ENCODE measurements around the gene PPFIBP2.

The PPFIBP2 gene

DNA sequence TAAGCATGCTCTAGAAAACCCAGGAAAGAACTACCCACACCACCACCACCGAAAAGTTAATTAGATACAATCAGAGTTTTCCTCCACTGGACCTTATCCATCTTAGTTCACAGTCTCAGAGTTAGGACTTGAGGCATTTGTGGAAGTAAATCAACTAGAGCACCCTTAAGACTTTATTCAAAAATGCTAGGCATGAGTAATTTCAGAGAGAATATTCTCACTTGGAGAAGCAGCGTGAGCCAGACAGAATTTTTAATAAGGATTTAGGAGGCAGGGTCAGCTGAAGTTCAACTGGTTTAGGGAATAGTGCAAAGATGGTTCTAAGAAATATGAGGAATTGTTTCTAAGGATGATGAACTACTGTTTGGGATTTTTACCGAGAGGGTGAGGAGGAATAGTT lies 29.7 kb upstream of the PPFIBP2 start:
- POLR2A ChIA-PET = no interaction called here
- TF ChIP-seq CTCF (IDR thresholded peaks at IDR 0.05; ENCODE audit: control extremely low read depth, extremely low read depth, low read depth, missing control alignments) = no peak
- CTCF ChIA-PET = interaction anchor here (1.1 to 2.4 kb wide), 4 partner anchors 11 to 33 kb away, joined by 3 to 8 read pairs (median 4); no protein-coding TSS in a partner anchor
- DNase-seq (ENCODE audit: extremely low spot score) = no peak

GRCh38 chr11:7484645-7485044 lies 29.2 kb upstream of the PPFIBP2 start:
- no peak for DNase-seq (ENCODE audit: extremely low spot score)
- TF ChIP-seq CTCF (IDR thresholded peaks at IDR 0.05; ENCODE audit: control extremely low read depth, extremely low read depth, low read depth, missing control alignments) = no peak
- CTCF ChIA-PET = interaction anchor here (1.3 to 2.4 kb wide), 3 partner anchors 11 to 24 kb away, joined by 3 to 8 read pairs (median 6); no protein-coding TSS in a partner anchor
- POLR2A ChIA-PET = no interaction called here

GRCh38 chr11:7485186-7486097 lies 28.4 kb upstream of the PPFIBP2 start, which contains the start of gene OLFML1:
TSS of gene OLFML1 (plus strand) at chr11:7485506. CDS start at chr11:7485876, 370 bp downstream.
- ChIA-PET CTCF (interaction anchor here (1.0 to 2.4 kb wide), 4 partner anchors 11 to 23 kb away, joined by 3 to 8 read pairs (median 4); no protein-coding TSS in a partner anchor), POLR2A (no interaction called here)
- TF ChIP-seq CTCF (IDR thresholded peaks at IDR 0.05; ENCODE audit: control extremely low read depth, extremely low read depth, low read depth, missing control alignments) = no peak
- no peak for DNase-seq (ENCODE audit: extremely low spot score)

GRCh38 chr11:7486098-7486780 lies 27.6 kb upstream of the PPFIBP2 start:
- no peak for TF ChIP-seq CTCF (IDR thresholded peaks at IDR 0.05; ENCODE audit: control extremely low read depth, extremely low read depth, low read depth, missing control alignments)
- DNase-seq (ENCODE audit: extremely low spot score) = no peak
- ChIA-PET CTCF (interaction anchor here (1.0 to 2.4 kb wide), 6 partner anchors 10 to 43 kb away, joined by 3 to 8 read pairs (median 4); no protein-coding TSS in a partner anchor), POLR2A (no interaction called here)

- CTCF ChIA-PET = interaction anchor here (1.0 to 2.4 kb wide), 4 partner anchors 9 to 43 kb away, joined by 3 to 8 read pairs (median 4); no protein-coding TSS in a partner anchor
Observed at GRCh38 chr11:7486781-7487140, 27.0 kb upstream of the PPFIBP2 start.

More at GRCh38 chr11:7486781-7487140, 27.0 kb upstream of the PPFIBP2 start:
- POLR2A ChIA-PET = no interaction called here
- TF ChIP-seq CTCF (IDR thresholded peaks at IDR 0.05; ENCODE audit: control extremely low read depth, extremely low read depth, low read depth, missing control alignments) = no peak
- no peak for DNase-seq (ENCODE audit: extremely low spot score)
